ENCODE data around the gene PRELP.

The PRELP gene

GRCh38 chr1:203526130-203526529 is 50.5 kb downstream of the PRELP start:
- peak in 1 of 2 donors; percentile 62 for DNase-seq

- no peak for DNase-seq
Observed at GRCh38 chr1:203526572-203526971, 51.0 kb downstream of the PRELP start.

- DNase-seq: no peak
Observed at GRCh38 chr1:203527013-203527412, 51.4 kb downstream of the PRELP start.

GRCh38 chr1:203528063-203528462 is 52.5 kb downstream of the PRELP start:
- no peak for DNase-seq

GRCh38 chr1:203528976-203529835 is 53.6 kb downstream of the PRELP start:
- peak; percentile 66 to 82 for DNase-seq

GRCh38 chr1:203531063-203531462 is 55.5 kb downstream of the PRELP start:
- no peak for DNase-seq

- DNase-seq: no peak
Observed at GRCh38 chr1:203534012-203534411, 58.4 kb downstream of the PRELP start.

- no peak for DNase-seq
Observed at GRCh38 chr1:203534526-203534925, 58.9 kb downstream of the PRELP start.

- no peak for DNase-seq
Observed at GRCh38 chr1:203536575-203536974, 61.0 kb downstream of the PRELP start.

- DNase-seq: no peak
Observed at GRCh38 chr1:203536980-203537455, 61.4 kb downstream of the PRELP start.

- DNase-seq: no peak
Observed at GRCh38 chr1:203537806-203538464, 62.3 kb downstream of the PRELP start.

GRCh38 chr1:203538726-203539125 is 63.1 kb downstream of the PRELP start:
- DNase-seq: no peak

GRCh38 chr1:203539831-203540546 is 64.4 kb downstream of the PRELP start:
- DNase-seq: no peak
